GM06990 (cell line): ENCODE data around the gene CTSL.
A peak's percentile ranks its signal among the peaks of the same experiment; 100 is the strongest.

Experiments used
- DNase-seq: peaks from one replicate; pipeline ENCODE4 v3.0.0-alpha.2; 2011; ENCODE audit not compliant: insufficient read length; ENCODE audit errors: extremely low read depth
- H3K27me3 ChIP-seq: replicated peaks from 2 replicates; pipeline ENCODE4 v1.6.0; 2011; ENCODE audit warnings: low read length; ENCODE audit not compliant: control insufficient read depth, insufficient read depth
- H3K36me3 ChIP-seq: 2 replicates; pipeline ENCODE4 v1.5.1; 2011; ENCODE audit warnings: low read length; ENCODE audit not compliant: control insufficient read depth, insufficient read depth
- H3K4me3 ChIP-seq: replicated peaks from 2 replicates; pipeline ENCODE4 v1.5.1; 2011; ENCODE audit warnings: low read depth, mild to moderate bottlenecking, control low read depth, low read length
- CTCF ChIP-seq: IDR thresholded peaks from 2 replicates; pipeline ENCODE4 v1.5.1; 2011; ENCODE audit warnings: low read length, control low read depth, mild to moderate bottlenecking, inconsistent platforms; ENCODE audit not compliant: insufficient read depth, poor library complexity, severe bottlenecking

The CTSL gene

GRCh38 chr9:87725356-87725899, 491 bp upstream of the CTSL start:
- peak overlapping the region; percentile 47 for H3K4me3 ChIP-seq
- no peak for TF ChIP-seq CTCF
- peaks cover 2% of the 10 kb centered on the region for H3K27me3 ChIP-seq
- no peaks in the 10 kb centered on the region for H3K36me3 ChIP-seq
- DNase-seq, result no peak

GRCh38 chr9:87729246-87729645, 3.3 kb downstream of the CTSL start:
- H3K36me3 ChIP-seq, result no peaks in the 10 kb centered on the region
- DNase-seq, result no peak
- peaks cover 4% of the 10 kb centered on the region for H3K27me3 ChIP-seq

GRCh38 chr9:87731321-87731720, 5.4 kb downstream of the CTSL start:
- H3K27me3 ChIP-seq, result peaks cover 4% of the 10 kb centered on the region
- no peak overlapping the region for H3K4me3 ChIP-seq
- no peak for TF ChIP-seq CTCF
- DNase-seq, result no peak
- H3K36me3 ChIP-seq, result no peaks in the 10 kb centered on the region

More at GRCh38 chr9:87729246-87729645, 3.3 kb downstream of the CTSL start:
- no peak for TF ChIP-seq CTCF
- H3K4me3 ChIP-seq, result no peak overlapping the region

- Histone ChIP-seq H3K4me3 (no peak overlapping the region), H3K36me3 (no peaks in the 10 kb centered on the region)
Measured at GRCh38 chr9:87732344-87732743, 6.4 kb downstream of the CTSL start.

GRCh38 chr9:87732756-87733155, 6.8 kb downstream of the CTSL start:
- Histone ChIP-seq H3K27me3 (peaks cover 2% of the 10 kb centered on the region), H3K36me3 (no peaks in the 10 kb centered on the region), H3K4me3 (no peak overlapping the region)
- no peak for TF ChIP-seq CTCF
- DNase-seq, result no peak

More at GRCh38 chr9:87732344-87732743, 6.4 kb downstream of the CTSL start:
- DNase-seq, result no peak
- no peak for TF ChIP-seq CTCF
- peaks cover 4% of the 10 kb centered on the region for H3K27me3 ChIP-seq
